ENCODE results near the gene MRPS26.
A peak's percentile ranks its signal among the peaks of the same experiment; 100 is the strongest.

The MRPS26 gene

GRCh38 chr20:3045816-3046676 lies at the start of gene MRPS26 (continued):
- no peak for TF ChIP-seq ZNF280C (tag by site-specific recombination; IDR thresholded peaks at IDR 0.05)
- no peak for TF ChIP-seq TSHZ1 (tag by site-specific recombination; IDR thresholded peaks at IDR 0.05; ENCODE audit: borderline replicate concordance)
- no peak for TF ChIP-seq ZNF16 (tag by site-specific recombination; IDR thresholded peaks at IDR 0.05; ENCODE audit: low read depth)
- TF ChIP-seq ZBTB7A (tag by site-specific recombination; IDR thresholded peaks at IDR 0.05; ENCODE audit: low read depth) = peak; percentile 91
- TF ChIP-seq ZNF10 (tag by site-specific recombination; IDR thresholded peaks at IDR 0.05) = 0 out of 2 replicates have a peak, but pooled peaks have one; percentile 19
- no peak for TF ChIP-seq MEIS1 (CRISPR knock-in tag; IDR thresholded peaks at IDR 0.05; ENCODE audit: borderline replicate concordance)
- peak; percentile 78; the same call in 1 of the 2 replicates for TF ChIP-seq ZNF561 (tag by site-specific recombination; IDR thresholded peaks at IDR 0.05; ENCODE audit: borderline replicate concordance)
- peak; percentile 76 for TF ChIP-seq SCRT2 (tag by site-specific recombination; IDR thresholded peaks at IDR 0.05)
- peak; percentile 48 for TF ChIP-seq KLF8 (tag by site-specific recombination; IDR thresholded peaks at IDR 0.05)
- no peak; the same call in 1 of the 2 replicates for TF ChIP-seq ZNF341 (tag by site-specific recombination; IDR thresholded peaks at IDR 0.05; ENCODE audit: low read depth)
- TF ChIP-seq ZNF416 (tag by site-specific recombination; IDR thresholded peaks at IDR 0.05) = no peak
- TF ChIP-seq ZNF623 (tag by site-specific recombination; IDR thresholded peaks at IDR 0.05) = no peak
- TF ChIP-seq ZBTB6 (tag by site-specific recombination; IDR thresholded peaks at IDR 0.05) = 0 out of 2 replicates have a peak, but pooled peaks have one; percentile 11
- peak; percentile 90 for TF ChIP-seq ZEB2 (tag by site-specific recombination; IDR thresholded peaks at IDR 0.05)
- no peak for TF ChIP-seq ZFP69B (tag by site-specific recombination; IDR thresholded peaks at IDR 0.05)
- TF ChIP-seq ZXDB (tag by site-specific recombination; IDR thresholded peaks at IDR 0.05) = peak; percentile 88
- TF ChIP-seq KLF1 (tag by site-specific recombination; IDR thresholded peaks at IDR 0.05) = peak; percentile 14
- TF ChIP-seq ZNF433 (tag by site-specific recombination; IDR thresholded peaks at IDR 0.05; ENCODE audit: low read depth) = no peak
- no peak for TF ChIP-seq ATF2 (tag by site-specific recombination; IDR thresholded peaks at IDR 0.05; ENCODE audit: low read depth)
- peak; percentile 62 for TF ChIP-seq ZNF692 (tag by site-specific recombination; IDR thresholded peaks at IDR 0.05)
- no peak for TF ChIP-seq ZNF670 (tag by site-specific recombination; IDR thresholded peaks at IDR 0.05; ENCODE audit: low read depth)
- TF ChIP-seq ZBTB8A (tag by site-specific recombination; IDR thresholded peaks at IDR 0.05) = peak; percentile 29; the same call in 1 of the 2 replicates
- no peak for TF ChIP-seq ZNF791 (tag by site-specific recombination; IDR thresholded peaks at IDR 0.05)
- no peak for TF ChIP-seq ZNF354C (tag by site-specific recombination; IDR thresholded peaks at IDR 0.05; ENCODE audit: borderline replicate concordance, low read depth)
- TF ChIP-seq YY1 (tag by site-specific recombination; IDR thresholded peaks at IDR 0.05) = peak; percentile 61
- TF ChIP-seq ZNF335 (tag by site-specific recombination; conservative IDR thresholded peaks at IDR 0.05) = peak; percentile 97
- TF ChIP-seq OSR2 (tag by site-specific recombination; IDR thresholded peaks at IDR 0.05) = no peak
- no peak for TF ChIP-seq ZNF157 (tag by site-specific recombination; IDR thresholded peaks at IDR 0.05)
- no peak for TF ChIP-seq FEZF1 (tag by site-specific recombination; IDR thresholded peaks at IDR 0.05)
